ENCODE data around the gene PCSK6.

PCSK6 gene

DNA sequence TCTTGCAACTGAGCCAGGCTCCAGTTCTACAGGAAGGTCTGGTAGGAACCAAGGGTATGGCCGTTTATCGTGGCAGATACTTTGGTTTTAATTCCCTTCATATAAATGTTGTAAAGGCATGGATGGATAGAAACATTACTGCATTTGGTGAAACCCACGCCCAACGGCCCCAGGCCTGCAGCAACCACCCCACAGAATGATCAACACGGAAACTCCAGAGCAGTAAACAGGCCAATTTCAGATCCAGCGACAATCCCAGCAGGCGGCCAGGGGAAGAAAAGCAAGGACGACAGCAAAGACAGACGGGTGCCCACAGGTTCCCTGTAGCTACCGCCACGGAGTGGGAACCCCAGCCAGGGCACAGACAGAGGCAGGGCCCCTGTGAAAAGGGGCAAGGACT lies 32.6 kb upstream of the PCSK6 start:
- H3K9me3 ChIP-seq (replicated peaks in 1 of 2; ENCODE audit: control insufficient read depth in 2 of 2, insufficient read depth in 1 of 2, low read depth in 1 of 2, low read length in 2 of 2): peaks cover 2 to 8% of the 10 kb centered on the region in 2 donors

DNA sequence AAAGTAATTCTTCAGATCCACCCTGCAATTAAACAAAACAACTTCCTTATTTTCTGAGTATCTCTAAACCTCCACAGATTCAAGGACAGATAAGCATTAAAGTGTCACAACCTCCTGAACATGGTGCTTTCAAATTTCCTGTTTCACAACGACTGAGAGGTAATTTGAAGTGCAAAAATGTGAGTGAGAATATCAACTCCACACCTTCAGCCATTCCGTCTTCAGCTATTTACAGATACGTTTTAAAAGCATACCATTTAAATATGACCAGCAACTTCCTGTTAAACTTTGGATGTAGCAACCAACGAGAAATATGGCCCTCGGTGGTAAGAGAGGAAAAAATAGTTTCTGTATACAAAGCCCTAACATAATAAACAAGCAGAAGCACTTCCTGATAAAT lies 32.1 kb upstream of the PCSK6 start:
- no peak overlapping the region for H2AFZ ChIP-seq (ENCODE audit: low read length)
- peaks cover 0 to 6% of the 10 kb centered on the region in 2 donors for H3K4me1 ChIP-seq (ENCODE audit: control insufficient read depth in 2 of 2, insufficient read depth in 1 of 2, low read depth in 1 of 2, low read length in 2 of 2)
- H3K23ac ChIP-seq (ENCODE audit: low read depth, low read length, poor library complexity): no peak overlapping the region
- peaks cover 2 to 8% of the 10 kb centered on the region in 2 donors for H3K9me3 ChIP-seq (replicated peaks in 1 of 2; ENCODE audit: control insufficient read depth in 2 of 2, insufficient read depth in 1 of 2, low read depth in 1 of 2, low read length in 2 of 2)
- H3K4ac ChIP-seq (ENCODE audit: low read length): no peak overlapping the region
- no peak overlapping the region for H3K4me2 ChIP-seq (ENCODE audit: insufficient read depth, low read length, poor library complexity, severe bottlenecking)
- no peak overlapping the region for H3K18ac ChIP-seq (ENCODE audit: low read length)
- H2AK5ac ChIP-seq (ENCODE audit: low read depth, low read length): no peak overlapping the region
- H4K8ac ChIP-seq (ENCODE audit: low read depth, low read length): no peak overlapping the region
- no peak overlapping the region for H2BK12ac ChIP-seq (ENCODE audit: low read length)
- H2BK15ac ChIP-seq (ENCODE audit: low read length): no peak overlapping the region
- no peak overlapping the region for H3K4me3 ChIP-seq (ENCODE audit: low read length in 2 of 2)
- H3K79me1 ChIP-seq (ENCODE audit: low read depth, low read length): no peaks in the 10 kb centered on the region
- H4K91ac ChIP-seq (ENCODE audit: low read depth, low read length, poor library complexity): no peak overlapping the region
- H3K14ac ChIP-seq (ENCODE audit: low read length): no peak overlapping the region
- H2BK120ac ChIP-seq (ENCODE audit: low read depth, low read length): no peak overlapping the region
- H2BK5ac ChIP-seq (ENCODE audit: low read length): no peak overlapping the region
- H3K27ac ChIP-seq (replicated peaks; ENCODE audit: low read length): no peak overlapping the region
- no peak overlapping the region for H3K9ac ChIP-seq (ENCODE audit: low read depth, low read length, poor library complexity)
- no peaks in the 10 kb centered on the region for H3K36me3 ChIP-seq (replicated peaks in 1 of 2; ENCODE audit: control insufficient read depth in 2 of 2, insufficient read depth in 2 of 2, low read length in 2 of 2)
- no peak for DNase-seq (ENCODE audit: low spot score)
- WGBS, 2 donors (ENCODE audit: extremely low coverage in 2 of 2, insufficient read length in 2 of 2, insufficient replicate concordance in 1 of 2): no CpG with 5 or more reads among the region's 5 CpGs
- peaks cover 0 to 29% (median 0%) of the 10 kb centered on the region in 3 experiments for H3K27me3 ChIP-seq (ENCODE audit: control insufficient read depth in 3 of 3, insufficient read depth in 3 of 3, low read depth in 1 of 3, low read length in 3 of 3)

More for the DNA sequence above, 32.6 kb upstream of the PCSK6 start:
- H2BK120ac ChIP-seq (ENCODE audit: low read depth, low read length): no peak overlapping the region
- no peak overlapping the region for H3K9ac ChIP-seq (ENCODE audit: low read depth, low read length, poor library complexity)
- H2AK5ac ChIP-seq (ENCODE audit: low read depth, low read length): no peak overlapping the region
- H4K91ac ChIP-seq (ENCODE audit: low read depth, low read length, poor library complexity): no peak overlapping the region
- H3K4me3 ChIP-seq (ENCODE audit: low read length in 2 of 2): no peak overlapping the region
- H3K18ac ChIP-seq (ENCODE audit: low read length): peak overlapping the region; percentile 86
- no peak overlapping the region for H4K8ac ChIP-seq (ENCODE audit: low read depth, low read length)
- no peak overlapping the region for H3K27ac ChIP-seq (replicated peaks; ENCODE audit: low read length)
- H2BK12ac ChIP-seq (ENCODE audit: low read length): no peak overlapping the region
- peaks cover 0 to 6% of the 10 kb centered on the region in 2 donors for H3K4me1 ChIP-seq (ENCODE audit: control insufficient read depth in 2 of 2, insufficient read depth in 1 of 2, low read depth in 1 of 2, low read length in 2 of 2)
- H2BK15ac ChIP-seq (ENCODE audit: low read length): no peak overlapping the region
- no peak for DNase-seq (ENCODE audit: low spot score)
- H2BK5ac ChIP-seq (ENCODE audit: low read length): no peak overlapping the region
- no peak overlapping the region for H2AFZ ChIP-seq (ENCODE audit: low read length)
- H3K27me3 ChIP-seq (ENCODE audit: control insufficient read depth in 3 of 3, insufficient read depth in 3 of 3, low read depth in 1 of 3, low read length in 3 of 3): peaks cover 0 to 29% (median 0%) of the 10 kb centered on the region in 3 experiments
- H3K36me3 ChIP-seq (replicated peaks in 1 of 2; ENCODE audit: control insufficient read depth in 2 of 2, insufficient read depth in 2 of 2, low read length in 2 of 2): no peaks in the 10 kb centered on the region
- H3K14ac ChIP-seq (ENCODE audit: low read length): no peak overlapping the region
- H3K23ac ChIP-seq (ENCODE audit: low read depth, low read length, poor library complexity): no peak overlapping the region
- no peak overlapping the region for H3K4me2 ChIP-seq (ENCODE audit: insufficient read depth, low read length, poor library complexity, severe bottlenecking)
- no peaks in the 10 kb centered on the region for H3K79me1 ChIP-seq (ENCODE audit: low read depth, low read length)
- WGBS, 2 donors (ENCODE audit: extremely low coverage in 2 of 2, insufficient read length in 2 of 2, insufficient replicate concordance in 1 of 2): no CpG with 5 or more reads among the region's 11 CpGs
- H3K4ac ChIP-seq (ENCODE audit: low read length): no peak overlapping the region

DNA sequence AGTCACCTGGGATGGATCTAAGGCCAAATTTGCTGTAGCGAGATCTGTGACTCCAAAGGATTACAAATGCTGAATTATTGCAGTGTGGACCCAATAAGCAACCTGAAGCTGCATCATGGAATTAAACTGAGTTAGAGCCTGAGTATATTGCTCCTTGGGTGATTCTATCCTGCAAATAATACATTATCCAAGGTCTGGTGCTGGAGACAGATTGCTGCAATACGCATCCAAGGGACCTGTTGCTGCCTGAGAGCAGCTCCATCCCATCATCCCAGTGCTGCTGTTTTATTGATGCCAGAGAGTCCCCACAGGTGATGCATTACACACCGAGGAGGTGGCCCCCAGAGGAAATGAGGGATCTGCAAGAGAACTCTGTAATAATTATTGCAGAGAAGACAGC lies 31.6 kb upstream of the PCSK6 start:
- Histone ChIP-seq H3K4me1 (ENCODE audit: control insufficient read depth in 2 of 2, insufficient read depth in 1 of 2, low read depth in 1 of 2, low read length in 2 of 2) (peaks cover 0 to 4% of the 10 kb centered on the region in 2 donors), H2BK15ac (ENCODE audit: low read length) (no peak overlapping the region), H3K36me3 (replicated peaks in 1 of 2; ENCODE audit: control insufficient read depth in 2 of 2, insufficient read depth in 2 of 2, low read length in 2 of 2) (no peaks in the 10 kb centered on the region), H3K14ac (ENCODE audit: low read length) (no peak overlapping the region), H4K91ac (ENCODE audit: low read depth, low read length, poor library complexity) (no peak overlapping the region), H3K27ac (replicated peaks; ENCODE audit: low read length) (no peak overlapping the region), H4K8ac (ENCODE audit: low read depth, low read length) (no peak overlapping the region), H2BK12ac (ENCODE audit: low read length) (no peak overlapping the region), H3K4me3 (ENCODE audit: low read length in 2 of 2) (no peak overlapping the region), H2AK5ac (ENCODE audit: low read depth, low read length) (no peak overlapping the region), H2BK120ac (ENCODE audit: low read depth, low read length) (no peak overlapping the region), H2BK5ac (ENCODE audit: low read length) (no peak overlapping the region), H3K9me3 (replicated peaks in 1 of 2; ENCODE audit: control insufficient read depth in 2 of 2, insufficient read depth in 1 of 2, low read depth in 1 of 2, low read length in 2 of 2) (peaks cover 2 to 8% of the 10 kb centered on the region in 2 donors), H3K4me2 (ENCODE audit: insufficient read depth, low read length, poor library complexity, severe bottlenecking) (no peak overlapping the region), H2AFZ (ENCODE audit: low read length) (peak overlapping the region; percentile 35), H3K18ac (ENCODE audit: low read length) (no peak overlapping the region), H3K27me3 (ENCODE audit: control insufficient read depth in 3 of 3, insufficient read depth in 3 of 3, low read depth in 1 of 3, low read length in 3 of 3) (peaks cover 0 to 29% (median 0%) of the 10 kb centered on the region in 3 experiments), H3K4ac (ENCODE audit: low read length) (no peak overlapping the region), H3K9ac (ENCODE audit: low read depth, low read length, poor library complexity) (no peak overlapping the region), H3K23ac (ENCODE audit: low read depth, low read length, poor library complexity) (no peak overlapping the region), H3K79me1 (ENCODE audit: low read depth, low read length) (no peaks in the 10 kb centered on the region)
- DNase-seq (ENCODE audit: low spot score): no peak
- WGBS, 2 donors (ENCODE audit: extremely low coverage in 2 of 2, insufficient read length in 2 of 2, insufficient replicate concordance in 1 of 2): no CpG with 5 or more reads among the region's 3 CpGs

DNA sequence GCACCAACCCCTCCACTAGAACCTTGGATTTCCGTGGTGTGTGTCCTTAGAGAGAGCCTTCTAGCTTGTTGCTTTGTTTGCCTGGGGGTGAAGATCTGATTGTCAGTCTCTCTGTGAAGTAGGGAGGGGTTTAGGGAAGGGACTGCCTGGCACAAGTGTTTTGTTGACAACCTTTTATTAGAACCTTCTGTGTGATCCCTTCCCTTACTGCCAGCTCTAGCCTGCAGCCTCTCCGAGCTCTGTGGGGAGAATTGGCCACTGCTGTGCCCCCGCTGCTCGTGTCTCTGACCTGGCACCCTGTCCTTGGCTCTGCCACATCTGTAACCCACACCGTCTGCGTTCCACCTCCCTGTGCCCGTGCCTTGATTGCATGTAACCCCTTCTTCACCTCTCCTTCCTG lies 30.9 kb upstream of the PCSK6 start:
- Histone ChIP-seq H3K4me1 (ENCODE audit: control insufficient read depth in 2 of 2, insufficient read depth in 1 of 2, low read depth in 1 of 2, low read length in 2 of 2) (peaks cover 0 to 2% of the 10 kb centered on the region in 2 donors), H3K36me3 (replicated peaks in 1 of 2; ENCODE audit: control insufficient read depth in 2 of 2, insufficient read depth in 2 of 2, low read length in 2 of 2) (no peaks in the 10 kb centered on the region), H3K4ac (ENCODE audit: low read length) (no peak overlapping the region), H4K8ac (ENCODE audit: low read depth, low read length) (no peak overlapping the region), H3K27ac (replicated peaks; ENCODE audit: low read length) (no peak overlapping the region), H3K23ac (ENCODE audit: low read depth, low read length, poor library complexity) (no peak overlapping the region), H3K4me2 (ENCODE audit: insufficient read depth, low read length, poor library complexity, severe bottlenecking) (no peak overlapping the region), H3K14ac (ENCODE audit: low read length) (no peak overlapping the region), H2BK12ac (ENCODE audit: low read length) (no peak overlapping the region), H2BK120ac (ENCODE audit: low read depth, low read length) (no peak overlapping the region), H3K9ac (ENCODE audit: low read depth, low read length, poor library complexity) (no peak overlapping the region), H2AFZ (ENCODE audit: low read length) (no peak overlapping the region), H2BK15ac (ENCODE audit: low read length) (no peak overlapping the region), H2AK5ac (ENCODE audit: low read depth, low read length) (no peak overlapping the region), H3K4me3 (ENCODE audit: low read length in 2 of 2) (no peak overlapping the region), H3K18ac (ENCODE audit: low read length) (no peak overlapping the region), H3K79me1 (ENCODE audit: low read depth, low read length) (no peaks in the 10 kb centered on the region), H3K27me3 (ENCODE audit: control insufficient read depth in 3 of 3, insufficient read depth in 3 of 3, low read depth in 1 of 3, low read length in 3 of 3) (peaks cover 0 to 29% (median 0%) of the 10 kb centered on the region in 3 experiments), H2BK5ac (ENCODE audit: low read length) (no peak overlapping the region), H4K91ac (ENCODE audit: low read depth, low read length, poor library complexity) (no peak overlapping the region), H3K9me3 (replicated peaks in 1 of 2; ENCODE audit: control insufficient read depth in 2 of 2, insufficient read depth in 1 of 2, low read depth in 1 of 2, low read length in 2 of 2) (peaks cover 2 to 8% of the 10 kb centered on the region in 2 donors)
- WGBS, 2 donors (ENCODE audit: extremely low coverage in 2 of 2, insufficient read length in 2 of 2, insufficient replicate concordance in 1 of 2): no CpG with 5 or more reads among the region's 7 CpGs
- no peak for DNase-seq (ENCODE audit: low spot score)
